Testis (tissue), 3 donors: ENCODE measurements around the gene SLC41A3. TPM values are rescaled to one million over a fixed set of nuclear protein-coding genes. Genes with fewer than 3 reads are reported as not detected.
"Not testable (repeated sequence)": the region's sequence is repeated elsewhere in the genome, so short reads cannot be mapped to it uniquely, and the experiment has no call there.

Experiments used
- DNase-seq: peaks from one replicate; pipeline ENCODE4 v3.0.0-alpha.2; 2019
- H3K27ac ChIP-seq, 2 donors: fragments of 200-600 bp; sonication (generic); one replicate each; pipeline ENCODE4 v1.5.1; 2019
- H3K27me3 ChIP-seq: fragments of 200-600 bp; sonication (generic); one replicate; pipeline ENCODE4 v1.5.1; 2019
- H3K36me3 ChIP-seq: fragments of 200-600 bp; sonication (generic); one replicate; pipeline ENCODE4 v1.5.1; 2017; ENCODE audit warnings: low read depth; ENCODE audit errors: missing control alignments
- H3K4me1 ChIP-seq: fragments of 200-600 bp; sonication (generic); one replicate; pipeline ENCODE4 v1.5.1; 2019
- H3K4me3 ChIP-seq, 2 donors: fragments of 200-600 bp; sonication (generic); one replicate each; pipeline ENCODE4 v1.5.1; 2017 to 2019
- H3K9me3 ChIP-seq: fragments of 200-600 bp; sonication (generic); one replicate; pipeline ENCODE4 v1.5.1; 2017
- CTCF ChIP-seq, 3 experiments: fragments of 450-650 bp in 2 of 3; fragments of 200-600 bp in 1 of 3; sonication (generic) in 1 of 3; IDR thresholded peaks; one replicate each; pipeline ENCODE4 v1.5.1; 2016 to 2019; ENCODE audit warnings: antibody characterized with exemption in 3 of 3, mild to moderate bottlenecking in 2 of 3, moderate library complexity in 1 of 3
- POLR2A ChIP-seq: fragments of 450-650 bp; IDR thresholded peaks from one replicate; pipeline ENCODE4 v1.6.1; 2017; ENCODE audit warnings: antibody characterized with exemption, mild to moderate bottlenecking, moderate library complexity
- WGBS, 2 donors: methylation state at CpG; one replicate each; pipeline ENCODE4 v1.1.5; 2018; 5-methylcytosine and 5-hydroxymethylcytosine counted together
- intact Hi-C: fragments of 100-400 bp; cut with DNase I; formaldehyde crosslinking; loops from one replicate; pipeline ENCODE4 v1.15.1; 2023; ENCODE audit warnings: low total_unique reads
- polyA plus RNA-seq: library from polyadenylated mRNA; stranded (reverse); fragments of 350-450 nt; fragmentation: Illumina TruSeq; extraction: RNeasy Lipid Tissue Mini Kit (QIAGEN cat#74804); gene quantifications from one replicate; pipeline ENCODE4 v1.2.3, GENCODE V29; 2014; ENCODE audit warnings: low read depth, low replicate concordance; ENCODE audit not compliant: insufficient read depth
- total RNA-seq, 2 donors: library from RNA; depleted of rRNA; stranded (reverse); fragments of >200 nt; gene quantifications; one replicate each; pipeline ENCODE4 v1.2.3, GENCODE V29; 2016

Gene SLC41A3
- total and polyA plus RNA-seq, 3 donors from 2014 or later: 160 to 220 (median 161) TPM

GRCh38 chr3:126050050-126050392 is 33.9 kb downstream of the SLC41A3 start:
- Histone ChIP-seq H3K27me3 (no peaks in the 10 kb centered on the region), H3K27ac (no peak overlapping the region), H3K4me1 (no peaks in the 10 kb centered on the region), H3K36me3 (no peaks in the 10 kb centered on the region), H3K9me3 (no peaks in the 10 kb centered on the region), H3K4me3 (no peak overlapping the region)
- no peak for TF ChIP-seq CTCF (IDR thresholded peaks at IDR 0.05)
- TF ChIP-seq POLR2A: no peak
- 91 to 97% methylated on average over 3 of the region's 3 CpGs for WGBS, 2 donors
- DNase-seq: no peak
- intact Hi-C loops: no loop called here

GRCh38 chr3:126049289-126050049 is 34.5 kb downstream of the SLC41A3 start:
- Histone ChIP-seq H3K4me3 (no peak overlapping the region), H3K27me3 (no peaks in the 10 kb centered on the region), H3K27ac (no peak overlapping the region), H3K36me3 (no peaks in the 10 kb centered on the region), H3K4me1 (no peaks in the 10 kb centered on the region), H3K9me3 (no peaks in the 10 kb centered on the region)
- WGBS, 2 donors: 70 to 72% methylated on average over 5 of the region's 5 CpGs
- DNase-seq: no peak
- intact Hi-C loops: no loop called here
- TF ChIP-seq CTCF (IDR thresholded peaks at IDR 0.05) (no peak), POLR2A (no peak)

- 85 to 91% methylated on average over 4 of the region's 4 CpGs for WGBS, 2 donors
- no peaks in the 10 kb centered on the region for H3K27me3 ChIP-seq
- intact Hi-C loops: no loop called here
- H3K36me3 ChIP-seq: no peaks in the 10 kb centered on the region
- no peak overlapping the region for H3K4me3 ChIP-seq
- no peaks in the 10 kb centered on the region for H3K4me1 ChIP-seq
- H3K27ac ChIP-seq: no peak overlapping the region
- TF ChIP-seq CTCF (IDR thresholded peaks at IDR 0.05) (no peak), POLR2A (no peak)
- H3K9me3 ChIP-seq: no peaks in the 10 kb centered on the region
- no peak for DNase-seq
Observed at GRCh38 chr3:126040386-126040785, 43.5 kb downstream of the SLC41A3 start.

- Histone ChIP-seq H3K27me3 (no peaks in the 10 kb centered on the region), H3K36me3 (no peaks in the 10 kb centered on the region), H3K4me3 (no peak overlapping the region), H3K27ac (no peak overlapping the region), H3K9me3 (no peaks in the 10 kb centered on the region), H3K4me1 (no peaks in the 10 kb centered on the region)
- intact Hi-C loops: no loop called here
- WGBS, 2 donors: 61 to 96% methylated on average over 2 of the region's 2 CpGs
- TF ChIP-seq POLR2A: no peak
- DNase-seq: no peak
Observed at GRCh38 chr3:126039870-126040269, 44.1 kb downstream of the SLC41A3 start.

GRCh38 chr3:126038791-126039190 is 45.1 kb downstream of the SLC41A3 start:
- H3K4me1 ChIP-seq, H3K27me3 ChIP-seq, intact Hi-C loops, H3K4me3 ChIP-seq, DNase-seq, H3K9me3 ChIP-seq, H3K27ac ChIP-seq, H3K36me3 ChIP-seq: not testable (repeated sequence)
- 96 to 98% methylated on average over 2 of the region's 2 CpGs for WGBS, 2 donors

GRCh38 chr3:126036056-126036549 is 47.8 kb downstream of the SLC41A3 start:
- TF ChIP-seq POLR2A (no peak), CTCF (IDR thresholded peaks at IDR 0.05) (no peak)
- Histone ChIP-seq H3K4me3 (no peak overlapping the region), H3K27ac (no peak overlapping the region), H3K36me3 (no peaks in the 10 kb centered on the region), H3K9me3 (no peaks in the 10 kb centered on the region), H3K4me1 (no peaks in the 10 kb centered on the region), H3K27me3 (no peaks in the 10 kb centered on the region)
- intact Hi-C loops: no loop called here
- DNase-seq: no peak
- 92 to 97% methylated on average over 10 of the region's 10 CpGs for WGBS, 2 donors
